GM19238 (cell line): Measurements from ENCODE around the gene MRPL49.

ENCODE experiments used
- DNase-seq: peaks from one replicate; pipeline ENCODE4 v3.0.0; 2011; ENCODE audit warnings: low spot score; ENCODE audit not compliant: insufficient read length

The MRPL49 gene

DNA sequence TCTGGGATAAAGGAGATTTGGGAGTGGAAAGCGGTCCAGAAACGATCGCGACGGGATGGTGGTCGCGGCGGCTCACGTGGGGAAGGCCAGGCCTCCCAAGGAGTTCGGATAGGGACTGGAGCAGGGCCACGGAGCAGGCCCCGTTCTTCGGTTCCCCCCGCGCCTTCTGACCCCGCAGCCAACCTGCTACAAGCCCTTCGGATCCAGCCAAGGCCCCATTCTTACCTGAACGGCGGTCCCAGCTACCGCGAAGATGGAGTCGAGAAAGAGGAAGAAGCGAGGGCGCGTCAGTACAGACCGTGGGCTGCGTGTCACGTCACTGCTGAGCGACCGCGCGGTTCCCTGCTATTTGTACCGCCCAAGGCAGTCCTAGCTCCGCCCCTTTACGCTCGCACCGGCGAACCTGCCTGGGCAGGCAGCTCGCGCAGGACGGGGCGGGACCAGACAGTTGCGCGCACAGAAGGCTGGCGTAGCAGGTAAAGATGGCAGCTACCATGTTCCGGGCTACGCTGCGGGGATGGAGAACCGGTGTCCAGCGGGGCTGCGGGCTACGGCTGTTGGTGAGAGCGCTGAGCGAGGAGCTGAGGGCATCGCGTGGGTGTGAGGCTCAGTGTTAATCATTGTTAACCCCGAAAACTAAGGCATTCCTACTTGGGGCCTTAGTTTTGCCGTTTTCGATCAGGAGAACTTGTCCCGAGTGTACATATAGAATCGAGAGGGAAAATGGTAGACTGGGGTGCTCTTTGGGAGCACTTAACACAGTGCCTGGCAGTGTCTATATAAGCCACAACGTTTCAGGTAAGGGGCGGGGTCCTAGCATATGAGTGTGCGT, at the start of gene MRPL49, which contains the start of gene FAU:
Gene MRPL49 (plus strand): TSS at position 457 of the 832 bp plus-strand sequence. CDS start 26 bp downstream, at position 483.
Gene FAU (minus strand): TSS at position 270 of the 832 bp plus-strand sequence. CDS start 321 bp downstream, outside the sequence.
- peak; percentile 96 for DNase-seq

DNA sequence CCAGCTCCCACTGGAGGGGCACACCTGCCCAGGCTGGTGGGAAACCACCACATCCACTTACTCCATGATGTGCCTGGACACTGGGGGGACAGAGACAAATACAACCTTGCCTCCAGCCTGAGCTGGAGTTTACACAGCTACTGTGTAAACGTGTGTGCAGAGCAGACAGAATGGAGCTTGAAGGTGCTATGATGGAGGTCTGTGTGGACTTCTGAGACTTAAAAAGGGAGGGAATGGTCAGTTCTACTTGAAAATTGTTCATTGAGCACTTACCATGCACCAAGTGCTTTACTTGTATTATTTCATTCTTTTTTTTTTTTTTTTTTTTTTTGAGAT, 49.5 kb upstream of the MRPL49 start:
- DNase-seq: no peak

DNA sequence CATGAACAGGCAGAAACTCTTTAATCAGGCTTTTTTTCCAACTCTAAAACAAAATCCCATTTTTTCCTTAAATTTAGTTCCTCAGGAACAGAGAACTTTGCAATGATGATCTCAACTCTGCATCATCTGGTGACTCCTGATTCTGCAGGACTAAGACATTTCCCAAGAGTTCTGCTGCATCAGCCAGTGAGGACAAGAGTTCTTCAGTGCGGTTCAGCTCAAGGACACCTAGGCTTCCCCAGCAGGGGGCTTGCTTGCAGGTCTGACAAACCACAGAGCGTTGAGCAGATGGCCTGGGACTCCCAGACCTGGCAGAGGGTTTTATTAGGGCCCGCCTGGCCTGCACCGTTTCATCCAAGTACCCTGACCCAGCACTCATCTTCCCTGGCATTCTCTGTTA, 44.7 kb upstream of the MRPL49 start:
- no peak for DNase-seq

DNA sequence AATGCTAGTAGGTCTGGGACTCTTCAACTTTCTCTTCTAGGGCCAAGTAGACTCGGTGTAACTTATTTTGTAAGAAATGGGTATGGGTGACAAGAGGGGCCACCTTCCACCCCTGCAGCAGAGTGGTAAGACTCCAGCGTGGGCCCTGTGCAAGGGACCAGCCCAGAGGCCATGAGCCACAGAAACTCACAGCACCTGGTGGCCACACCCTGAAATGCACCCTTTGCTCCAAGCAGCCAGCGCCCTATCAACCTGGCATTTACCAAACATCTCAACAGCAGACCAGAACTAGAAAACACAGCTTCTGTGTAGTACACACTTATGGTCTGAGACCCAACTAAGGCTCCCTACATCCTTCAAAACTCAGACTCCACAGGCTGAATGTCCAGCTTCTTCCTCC, 44.0 kb upstream of the MRPL49 start:
- DNase-seq: peak; percentile 57

DNA sequence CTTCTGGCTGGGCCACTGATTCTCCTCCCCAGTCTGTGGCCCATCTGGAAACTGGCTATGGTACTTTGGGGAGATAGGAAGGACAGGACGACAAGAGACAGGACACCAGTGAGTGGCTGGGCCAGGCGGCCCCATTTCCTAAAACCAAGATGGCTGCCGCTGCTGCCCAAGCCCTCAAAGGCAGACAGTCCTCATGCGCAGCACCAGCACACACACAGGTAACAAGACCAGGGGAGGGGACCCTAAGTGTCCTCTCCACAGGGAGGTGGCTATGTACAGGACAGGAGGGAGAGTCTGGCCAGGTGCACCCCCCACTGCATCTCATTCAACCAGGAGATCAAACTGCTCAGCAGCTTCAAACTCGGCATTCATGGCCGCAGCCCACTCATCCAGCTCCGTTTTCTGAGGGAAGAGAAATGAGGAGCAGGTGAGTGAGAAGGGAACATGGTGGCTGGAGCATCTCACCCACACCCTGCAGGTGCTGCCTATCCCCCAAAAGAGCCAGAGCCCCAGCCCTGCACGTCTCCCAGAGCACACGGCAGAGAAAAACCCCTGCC, 43.3 kb upstream of the MRPL49 start:
- no peak for DNase-seq

DNA sequence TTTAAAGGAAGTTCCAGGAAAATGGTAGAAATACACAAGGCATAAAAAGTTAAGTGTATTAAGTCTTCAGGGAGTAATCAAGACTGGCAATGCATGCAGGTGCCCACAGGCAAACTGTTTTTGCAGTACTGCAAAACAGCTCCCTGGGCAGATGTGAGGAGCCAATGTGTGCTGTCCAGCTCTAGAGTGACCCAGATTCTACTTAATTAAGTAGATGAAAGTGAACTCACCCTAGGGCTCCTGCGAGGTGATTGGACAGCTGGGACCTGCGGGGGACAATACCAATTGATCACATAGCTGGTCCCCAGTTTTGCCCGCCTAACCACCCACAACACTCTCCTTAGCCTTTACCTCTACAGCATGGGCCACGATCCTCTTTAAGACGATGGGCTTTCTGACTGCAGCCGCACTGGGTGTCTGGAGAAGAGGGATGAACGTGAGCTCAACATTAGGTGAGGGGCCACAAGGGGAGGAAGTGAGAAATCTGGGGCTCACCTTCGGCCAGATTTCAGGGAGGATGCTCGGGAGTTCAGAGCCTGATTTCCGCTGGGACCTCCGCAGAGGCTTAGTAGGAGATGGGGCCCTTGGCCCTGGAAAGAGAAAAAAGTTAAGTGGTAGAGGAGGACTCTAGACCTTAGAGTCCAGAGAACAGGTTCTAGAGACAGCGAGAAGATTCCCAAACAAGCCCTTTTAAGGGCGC, 38.8 kb upstream of the MRPL49 start:
- DNase-seq: no peak

DNA sequence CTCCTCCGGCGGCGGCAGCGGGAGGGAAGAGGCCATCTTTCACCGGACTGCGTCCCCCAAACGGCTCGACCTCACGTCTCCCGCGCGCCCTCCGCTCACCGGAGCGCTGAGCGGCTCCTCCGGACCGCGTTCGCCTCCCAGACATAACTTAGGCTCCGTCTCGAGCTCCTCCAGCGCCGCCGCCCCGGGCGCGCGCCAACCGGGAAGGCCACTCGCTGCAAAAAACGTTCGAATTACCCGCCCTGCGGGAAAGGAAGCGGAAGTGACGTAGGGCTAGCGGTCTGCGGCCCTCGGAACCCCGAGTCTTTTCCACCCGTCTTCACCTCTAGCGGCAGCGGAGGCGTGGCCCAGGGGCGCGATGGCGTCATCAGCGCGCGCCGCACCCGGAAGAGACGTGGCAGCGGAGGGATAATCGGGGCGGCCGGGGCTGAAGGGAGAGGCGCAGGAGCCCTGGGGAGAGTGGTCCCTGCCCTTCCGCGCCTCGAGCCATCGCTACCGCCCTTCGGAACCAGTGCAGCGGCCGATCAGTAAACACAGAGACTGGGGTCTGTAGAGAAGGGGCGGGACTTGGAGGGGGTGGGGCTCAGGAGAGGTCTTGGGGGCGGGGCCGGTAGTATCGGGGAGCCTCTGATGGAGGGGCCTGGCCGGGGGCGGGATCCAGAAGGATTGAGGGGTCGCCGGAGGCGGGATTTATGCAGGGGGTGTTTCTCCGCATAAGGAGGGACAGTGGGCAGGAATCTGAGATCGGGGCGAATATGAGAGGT, 38.1 kb upstream of the MRPL49 start, which contains the start of the genes CDCA5 and ZFPL1:
Gene CDCA5 (minus strand): TSS at position 207 of the 764 bp plus-strand sequence. CDS start 62 bp downstream, at position 145.
Gene ZFPL1 (plus strand): TSS at position 389 of the 764 bp plus-strand sequence. CDS start 477 bp downstream, outside the sequence.
- DNase-seq: peak; percentile 99

DNA sequence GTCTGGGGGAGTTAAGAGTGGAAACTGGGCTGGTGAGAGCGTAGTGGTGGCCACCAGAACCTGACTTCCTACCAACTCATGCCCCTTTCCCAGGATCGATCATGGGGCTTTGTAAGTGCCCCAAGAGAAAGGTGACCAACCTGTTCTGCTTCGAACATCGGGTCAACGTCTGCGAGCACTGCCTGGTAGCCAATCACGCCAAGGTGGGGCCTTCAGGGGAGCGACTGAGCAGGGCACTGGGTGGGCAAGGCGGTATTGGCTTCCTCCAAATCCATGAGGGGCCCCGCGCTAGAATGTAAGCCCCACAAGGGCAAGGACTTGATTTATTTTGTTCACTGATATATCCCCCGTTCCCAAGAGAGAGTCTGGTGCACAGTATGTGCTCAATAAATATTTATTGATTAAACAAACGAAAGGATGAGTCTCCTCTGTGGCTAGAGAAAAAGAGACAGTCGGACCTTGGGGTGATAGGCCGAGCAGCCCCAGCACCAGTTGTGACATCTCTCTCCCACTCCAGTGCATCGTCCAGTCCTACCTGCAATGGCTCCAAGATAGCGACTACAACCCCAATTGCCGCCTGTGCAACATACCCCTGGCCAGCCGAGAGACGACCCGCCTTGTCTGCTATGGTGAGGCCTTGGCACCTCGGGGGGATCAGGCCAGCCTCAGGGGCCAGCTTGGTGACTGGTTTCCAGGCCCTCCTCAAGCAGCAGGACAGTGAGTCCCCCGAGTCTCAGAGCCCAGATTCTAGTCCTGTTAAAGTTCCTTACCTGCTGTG, 37.3 kb upstream of the MRPL49 start:
- no peak for DNase-seq

DNA sequence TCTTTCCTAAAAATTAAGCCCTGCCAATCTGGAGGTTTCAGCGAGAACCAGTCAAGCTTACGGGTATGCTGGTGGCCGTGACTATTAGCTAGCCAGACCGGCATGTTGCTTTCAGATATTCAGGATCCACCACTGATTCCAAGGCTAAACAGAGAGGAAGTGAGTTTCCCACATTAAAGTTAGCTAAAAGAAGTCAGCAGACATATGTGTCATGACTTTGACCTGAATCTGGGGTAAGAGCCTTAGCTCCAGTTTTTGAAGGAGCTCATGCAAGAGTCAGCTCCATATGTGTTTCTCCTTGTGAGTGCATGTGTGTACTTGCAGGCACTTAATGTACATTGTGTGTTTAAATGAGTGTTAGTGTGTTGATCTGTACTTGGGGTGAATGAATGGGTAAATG, 36.7 kb upstream of the MRPL49 start:
- DNase-seq: no peak

DNA sequence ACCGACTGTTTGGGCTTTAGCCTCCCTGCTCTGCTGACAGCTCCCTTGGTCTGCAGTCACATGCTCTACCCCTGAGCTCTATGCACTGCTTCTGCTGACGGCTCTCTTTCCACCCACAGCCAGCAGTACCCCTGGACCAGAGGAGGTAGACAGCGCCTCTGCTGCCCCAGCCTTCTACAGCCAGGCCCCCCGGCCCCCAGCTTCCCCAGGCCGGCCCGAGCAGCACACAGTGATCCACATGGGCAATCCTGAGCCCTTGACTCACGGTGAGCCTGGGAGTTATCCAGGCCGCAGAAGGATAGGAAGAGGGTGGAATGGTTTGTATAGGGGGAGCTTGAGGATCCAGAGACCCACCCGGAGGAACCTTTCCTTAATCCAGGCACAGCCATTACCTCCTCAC, 35.3 kb upstream of the MRPL49 start:
- DNase-seq: no peak

DNA sequence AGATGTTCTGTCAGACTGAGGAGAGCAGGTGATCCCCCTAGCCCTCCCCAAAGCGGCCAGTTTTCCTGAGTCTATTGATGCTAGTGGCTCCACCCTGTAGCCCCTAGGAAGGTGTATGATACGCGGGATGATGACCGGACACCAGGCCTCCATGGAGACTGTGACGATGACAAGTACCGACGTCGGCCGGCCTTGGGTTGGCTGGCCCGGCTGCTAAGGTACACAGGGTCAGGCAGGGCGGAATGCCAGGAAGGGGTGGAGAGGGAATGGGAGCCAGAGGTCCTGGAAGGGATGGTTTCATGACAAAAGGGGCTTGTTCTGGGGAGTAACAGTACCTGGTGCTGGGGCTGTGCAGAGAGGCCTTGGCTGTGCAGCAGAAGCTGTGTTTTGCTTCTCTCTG, 34.9 kb upstream of the MRPL49 start:
- DNase-seq: no peak

DNA sequence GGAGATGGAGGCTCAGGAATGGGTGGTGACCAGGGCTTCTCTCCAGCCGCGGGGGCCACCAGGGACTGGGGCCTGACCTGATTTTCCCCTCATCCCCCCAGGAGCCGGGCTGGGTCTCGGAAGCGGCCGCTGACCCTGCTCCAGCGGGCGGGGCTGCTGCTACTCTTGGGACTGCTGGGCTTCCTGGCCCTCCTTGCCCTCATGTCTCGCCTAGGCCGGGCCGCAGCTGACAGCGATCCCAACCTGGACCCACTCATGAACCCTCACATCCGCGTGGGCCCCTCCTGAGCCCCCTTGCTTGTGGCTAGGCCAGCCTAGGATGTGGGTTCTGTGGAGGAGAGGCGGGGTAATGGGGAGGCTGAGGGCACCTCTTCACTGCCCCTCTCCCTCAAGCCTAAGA, 34.3 kb upstream of the MRPL49 start:
- no peak for DNase-seq

DNA sequence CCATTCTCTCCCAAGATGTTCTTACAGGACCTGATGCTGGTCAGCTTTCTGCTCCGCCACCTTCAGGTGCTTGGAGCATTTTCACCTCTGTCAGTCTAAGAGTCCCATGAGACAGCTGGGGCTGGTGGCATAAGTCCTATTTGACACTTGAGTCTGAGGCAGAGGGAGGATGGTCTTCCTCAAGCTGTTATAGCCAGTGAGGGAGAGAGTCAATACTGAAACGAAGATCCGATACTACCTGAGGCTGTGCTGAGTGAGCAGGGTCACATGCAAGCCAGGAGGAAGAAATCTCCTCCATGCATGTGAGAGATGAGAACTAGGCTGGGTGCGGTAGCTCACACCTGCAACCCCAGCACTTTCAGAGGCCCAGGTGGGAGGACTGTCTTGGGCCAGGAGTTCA, 32.5 kb upstream of the MRPL49 start:
- DNase-seq: no peak

DNA sequence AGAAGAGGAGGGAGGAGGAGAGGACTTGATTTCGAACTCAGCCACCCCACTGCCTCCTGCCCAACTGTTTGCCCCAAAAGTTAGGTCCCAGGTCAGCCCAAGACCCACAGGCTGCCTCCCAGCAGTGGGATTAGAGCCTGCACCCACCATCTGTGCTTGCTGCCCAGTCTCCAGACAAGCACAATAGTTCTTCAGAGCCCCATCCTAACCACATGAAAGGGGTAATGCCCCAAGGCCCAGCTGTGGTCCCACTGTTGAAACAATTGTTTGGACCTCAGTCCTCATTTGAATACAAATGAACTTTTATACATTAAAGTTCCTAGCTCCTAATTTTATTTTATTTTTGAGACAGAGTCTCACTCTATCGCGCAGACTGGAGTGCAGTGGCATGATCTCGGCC, 31.5 kb upstream of the MRPL49 start:
- no peak for DNase-seq

DNA sequence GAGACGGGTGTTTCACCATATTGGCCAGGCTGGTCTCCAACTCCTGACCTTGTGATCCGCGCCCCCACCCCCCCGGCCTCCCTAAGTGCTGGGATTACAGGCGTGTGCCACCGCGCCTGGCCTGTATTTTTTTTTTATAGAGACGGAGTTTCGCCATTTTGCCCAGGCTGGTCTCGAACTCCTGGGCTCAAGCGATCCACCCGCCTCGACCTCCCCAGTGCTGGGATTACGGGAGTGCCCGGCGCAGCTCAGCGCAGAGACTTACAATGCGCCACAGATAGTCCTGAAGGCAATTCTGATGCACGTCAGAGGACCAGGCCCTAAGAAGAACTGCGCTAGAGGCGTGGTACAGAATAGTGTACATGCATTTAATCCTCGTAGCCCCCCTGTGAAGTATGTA, 26.7 kb upstream of the MRPL49 start:
- DNase-seq: no peak

DNA sequence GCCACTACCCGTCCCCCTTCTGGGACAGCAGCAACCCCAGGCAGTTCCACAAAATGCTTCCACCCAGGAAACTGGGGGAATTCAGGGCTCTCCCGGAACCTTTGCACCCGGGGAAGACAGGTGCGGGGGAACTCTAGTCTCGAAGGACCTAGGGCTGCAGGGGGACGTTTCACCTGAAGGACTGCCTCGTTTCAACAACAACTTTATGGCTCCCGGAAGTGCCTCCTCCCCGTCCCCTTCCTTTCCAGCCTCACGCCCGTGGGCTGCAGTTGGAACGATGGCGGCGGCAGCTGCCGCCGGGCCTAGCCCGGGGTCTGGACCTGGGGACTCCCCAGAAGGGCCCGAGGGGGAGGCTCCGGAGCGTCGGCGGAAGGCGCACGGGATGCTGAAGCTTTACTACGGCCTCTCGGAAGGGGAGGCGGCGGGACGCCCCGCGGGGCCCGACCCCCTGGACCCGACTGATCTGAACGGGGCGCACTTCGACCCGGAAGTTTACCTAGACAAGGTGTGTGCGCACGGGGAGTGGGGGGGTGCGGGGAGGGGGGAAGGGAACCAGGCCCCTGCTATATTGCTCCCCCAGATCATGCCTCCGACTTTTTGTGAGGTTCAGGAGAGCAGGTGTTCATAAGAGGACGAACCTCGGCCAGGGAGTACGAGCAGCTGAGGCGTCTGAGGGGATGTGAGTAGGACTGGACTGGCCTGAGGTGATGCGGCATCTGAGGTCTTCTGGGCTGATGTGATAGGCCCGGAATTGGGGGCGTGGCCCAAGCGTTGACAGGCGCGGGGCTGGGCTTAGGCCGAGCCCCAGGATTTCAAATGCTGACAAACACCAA, 25.9 kb upstream of the MRPL49 start, which contains the start of gene VPS51:
Gene VPS51 (plus strand): TSS at position 241 of the 833 bp plus-strand sequence. CDS start 37 bp downstream, at position 278.
- DNase-seq: peak; percentile 92

DNA sequence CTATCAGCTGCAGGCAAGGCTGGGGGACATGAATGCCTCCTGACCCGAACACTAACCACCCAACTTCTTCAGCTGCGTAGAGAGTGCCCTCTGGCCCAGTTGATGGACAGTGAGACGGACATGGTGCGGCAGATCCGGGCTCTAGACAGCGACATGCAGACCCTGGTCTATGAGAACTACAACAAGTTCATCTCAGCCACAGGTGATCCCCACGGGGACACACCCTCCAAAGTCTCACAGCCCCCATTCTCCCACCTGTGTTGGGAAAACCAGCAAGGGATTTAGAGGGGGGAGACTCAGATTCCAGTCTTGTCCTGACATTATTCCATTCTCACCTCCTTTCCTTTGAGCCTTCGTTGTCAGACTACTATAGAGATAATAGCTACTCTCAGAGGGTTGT, 25.2 kb upstream of the MRPL49 start:
- no peak for DNase-seq

DNA sequence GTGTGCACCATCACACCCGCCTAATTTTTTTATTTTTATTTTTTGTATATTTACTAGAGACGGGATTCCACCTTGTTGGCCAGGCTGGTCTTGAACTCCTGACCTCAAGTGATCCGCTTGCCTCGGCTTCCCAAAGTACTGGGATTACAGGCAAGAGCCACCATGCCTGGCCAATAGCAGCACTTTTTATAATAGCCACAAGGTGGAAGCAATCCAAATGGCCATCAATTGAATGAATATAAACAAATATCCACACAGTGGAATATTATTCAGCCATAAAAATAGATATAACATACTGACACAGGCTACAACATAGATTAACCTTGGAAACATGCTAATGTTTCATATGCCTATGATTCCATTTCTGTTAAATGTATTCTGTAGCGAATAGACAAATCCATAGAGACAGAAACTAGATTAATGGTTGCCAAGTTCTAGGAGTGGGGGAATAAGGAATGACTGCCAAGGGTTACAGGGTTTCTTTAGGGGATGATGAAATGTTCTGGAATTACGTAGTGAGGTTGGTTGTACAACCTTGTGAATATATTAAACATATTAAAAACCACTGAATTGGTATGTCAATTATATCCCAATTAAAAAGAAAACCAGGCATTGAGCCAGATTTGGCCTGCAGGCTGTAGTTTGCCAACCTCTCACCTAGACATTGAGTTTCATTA, 21.3 kb upstream of the MRPL49 start:
- DNase-seq: no peak
